ENCODE results near the gene OPHN1. TPM values are rescaled to one million over a fixed set of nuclear protein-coding genes. Genes with fewer than 3 reads are reported as not detected.
"Not testable (repeated sequence)": the region's sequence is repeated elsewhere in the genome, so short reads cannot be mapped to it uniquely, and the experiment has no call there.

The OPHN1 gene
- total RNA-seq, 4 donors from 2014 or later = 2.8 to 8.7 (median 6.6) TPM

DNA sequence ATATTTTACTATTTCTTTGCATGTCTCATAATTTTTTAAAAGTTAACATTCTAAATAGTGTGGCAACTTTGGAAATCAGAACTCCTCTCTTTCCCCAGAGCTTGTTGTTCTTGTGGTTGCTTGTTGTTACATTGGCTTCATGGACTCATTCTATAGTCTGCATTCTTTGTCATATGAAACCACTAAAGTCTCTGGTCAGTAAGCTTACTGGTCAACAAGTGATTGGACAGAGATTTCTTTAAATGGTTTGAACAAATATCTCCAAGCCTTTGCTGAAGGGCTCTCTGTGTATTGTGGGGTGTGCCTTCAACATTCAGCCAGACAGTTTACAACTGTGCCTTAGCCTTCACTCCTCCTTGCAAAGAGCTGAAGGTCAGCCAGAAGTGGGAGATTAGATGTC is 147.2 kb downstream of the OPHN1 start:
- H3K36me3 ChIP-seq = no peaks in the 10 kb centered on the region
- intact Hi-C loops (cut with DNase I; ENCODE audit: low total_unique reads) = no loop called here
- no peaks in the 10 kb centered on the region for H3K27me3 ChIP-seq
- TF ChIP-seq POLR2AphosphoS5 (IDR thresholded peaks at IDR 0.05) (no peak), POLR2A (IDR thresholded peaks at IDR 0.05) (no peak), EP300 (IDR thresholded peaks at IDR 0.05; ENCODE audit: low read depth) (no peak)
- TF ChIP-seq, protein P1, sequence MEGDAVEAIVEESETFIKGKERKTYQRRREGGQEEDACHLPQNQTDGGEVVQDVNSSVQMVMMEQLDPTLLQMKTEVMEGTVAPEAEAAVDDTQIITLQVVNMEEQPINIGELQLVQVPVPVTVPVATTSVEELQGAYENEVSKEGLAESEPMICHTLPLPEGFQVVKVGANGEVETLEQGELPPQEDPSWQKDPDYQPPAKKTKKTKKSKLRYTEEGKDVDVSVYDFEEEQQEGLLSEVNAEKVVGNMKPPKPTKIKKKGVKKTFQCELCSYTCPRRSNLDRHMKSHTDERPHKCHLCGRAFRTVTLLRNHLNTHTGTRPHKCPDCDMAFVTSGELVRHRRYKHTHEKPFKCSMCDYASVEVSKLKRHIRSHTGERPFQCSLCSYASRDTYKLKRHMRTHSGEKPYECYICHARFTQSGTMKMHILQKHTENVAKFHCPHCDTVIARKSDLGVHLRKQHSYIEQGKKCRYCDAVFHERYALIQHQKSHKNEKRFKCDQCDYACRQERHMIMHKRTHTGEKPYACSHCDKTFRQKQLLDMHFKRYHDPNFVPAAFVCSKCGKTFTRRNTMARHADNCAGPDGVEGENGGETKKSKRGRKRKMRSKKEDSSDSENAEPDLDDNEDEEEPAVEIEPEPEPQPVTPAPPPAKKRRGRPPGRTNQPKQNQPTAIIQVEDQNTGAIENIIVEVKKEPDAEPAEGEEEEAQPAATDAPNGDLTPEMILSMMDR (IDR thresholded peaks at IDR 0.05) = no peak
- no peaks in the 10 kb centered on the region for H3K4me1 ChIP-seq
- no peak overlapping the region for H3K4me3 ChIP-seq
- H3K9me3 ChIP-seq = no peaks in the 10 kb centered on the region
- H3K27ac ChIP-seq = no peak overlapping the region
- DNase-seq = no peak
- in situ Hi-C loops (cut with MboI; ENCODE audit: low pct_ligation_motif_present in 1 of 4, low pct_unique_long_range_greater_than_20kb in 1 of 4, low sequenced_read_pairs in 3 of 4) = no loop called here

DNA sequence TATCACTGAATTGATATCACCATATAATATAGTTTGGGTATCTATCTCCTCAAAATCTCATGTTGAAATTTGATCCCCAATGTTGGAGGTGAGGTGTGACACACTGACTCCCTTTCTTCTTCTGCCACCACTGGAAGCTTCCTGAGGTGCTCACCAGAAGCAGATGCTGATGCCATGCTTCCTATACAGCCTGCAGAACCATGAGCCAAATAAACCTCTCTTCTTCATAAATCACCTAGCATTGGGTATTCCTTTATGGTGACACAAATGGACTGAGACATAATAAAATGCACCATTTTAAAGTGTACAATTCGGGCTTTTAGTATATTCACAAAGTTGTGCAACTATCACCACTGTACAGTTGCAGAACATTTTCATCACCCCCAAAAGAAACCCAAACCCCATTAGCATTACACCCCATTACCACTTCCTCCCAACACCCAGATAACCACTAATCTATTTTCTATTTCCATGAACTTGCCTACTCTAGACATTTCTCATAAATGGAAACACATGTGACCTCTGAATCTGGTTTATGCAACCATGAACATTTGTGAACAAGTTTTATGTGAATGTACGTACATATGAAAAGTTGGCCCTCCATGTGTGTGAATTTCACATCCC is 148.9 kb downstream of the OPHN1 start:
- in situ Hi-C loops (cut with MboI; ENCODE audit: low pct_ligation_motif_present in 1 of 4, low pct_unique_long_range_greater_than_20kb in 1 of 4, low sequenced_read_pairs in 3 of 4) = no loop called here
- no peak for DNase-seq
- Histone ChIP-seq H3K9me3 (no peaks in the 10 kb centered on the region), H3K27me3 (no peaks in the 10 kb centered on the region), H3K4me3 (no peak overlapping the region), H3K4me1 (no peaks in the 10 kb centered on the region), H3K27ac (no peak overlapping the region), H3K36me3 (no peaks in the 10 kb centered on the region)
- TF ChIP-seq, protein P1 (IDR thresholded peaks at IDR 0.05) = no peak
- TF ChIP-seq POLR2AphosphoS5 (IDR thresholded peaks at IDR 0.05) (no peak), EP300 (IDR thresholded peaks at IDR 0.05; ENCODE audit: low read depth) (no peak), POLR2A (IDR thresholded peaks at IDR 0.05) (no peak)
- 68 to 100% methylated on average over 2 of the region's 2 CpGs for WGBS, 2 donors (ENCODE audit: low coverage in 1 of 2)
- intact Hi-C loops (cut with DNase I; ENCODE audit: low total_unique reads) = no loop called here

DNA sequence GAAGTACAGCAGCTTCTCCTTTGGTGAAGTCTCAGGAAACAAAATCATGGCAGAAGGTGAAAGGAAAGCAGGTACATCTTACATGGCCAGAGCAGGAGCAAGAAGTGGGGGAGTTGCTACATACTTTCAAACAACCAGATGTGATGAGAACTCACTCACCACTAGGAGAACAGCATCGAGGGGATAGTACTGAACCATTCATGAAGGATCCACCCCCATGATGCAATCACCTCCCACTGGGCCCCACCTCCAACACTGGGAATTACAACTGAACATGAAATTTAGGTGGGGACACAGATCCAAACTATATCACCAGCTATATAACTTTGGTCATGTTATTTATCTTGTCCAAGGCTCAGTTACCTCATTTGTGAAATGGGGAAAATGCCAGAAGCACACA is 159.4 kb downstream of the OPHN1 start:
- Histone ChIP-seq H3K4me3 (no peak overlapping the region), H3K9me3 (no peaks in the 10 kb centered on the region), H3K27me3 (no peaks in the 10 kb centered on the region), H3K27ac (no peak overlapping the region), H3K36me3 (no peaks in the 10 kb centered on the region), H3K4me1 (no peaks in the 10 kb centered on the region)
- intact Hi-C loops (cut with DNase I; ENCODE audit: low total_unique reads) = no loop called here
- in situ Hi-C loops (cut with MboI; ENCODE audit: low pct_ligation_motif_present in 1 of 4, low pct_unique_long_range_greater_than_20kb in 1 of 4, low sequenced_read_pairs in 3 of 4) = no loop called here
- DNase-seq = no peak
- WGBS, 2 donors (ENCODE audit: low coverage in 1 of 2) = 47% methylated on average over 1 of the region's 1 CpG; no CpG with 5 or more reads in 1 of the 2 donors
- TF ChIP-seq EP300 (IDR thresholded peaks at IDR 0.05; ENCODE audit: low read depth) (no peak), POLR2A (IDR thresholded peaks at IDR 0.05) (no peak), POLR2AphosphoS5 (IDR thresholded peaks at IDR 0.05) (no peak)
- TF ChIP-seq, protein P1 (IDR thresholded peaks at IDR 0.05) = no peak

DNA sequence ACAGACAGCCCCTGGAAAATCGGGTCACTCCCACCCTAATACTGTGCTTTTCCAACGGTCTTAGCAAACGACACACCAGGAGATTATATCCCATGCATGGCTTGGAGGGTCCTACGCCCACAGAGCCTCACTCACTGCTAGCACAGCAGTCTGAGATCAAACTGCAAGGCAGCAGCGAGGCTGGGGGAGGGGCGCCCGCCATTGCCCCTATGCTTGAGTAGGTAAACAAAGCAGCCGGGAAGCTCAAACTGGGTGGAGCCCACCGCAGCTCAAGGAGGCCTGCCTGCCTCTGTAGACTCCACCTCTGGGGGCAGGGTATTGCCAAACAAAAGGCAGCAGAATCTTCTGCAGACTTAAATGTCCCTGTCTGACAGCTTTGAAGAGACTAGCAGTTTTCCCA is 168.5 kb downstream of the OPHN1 start:
- in situ Hi-C loops (cut with MboI; ENCODE audit: low pct_ligation_motif_present in 1 of 4, low pct_unique_long_range_greater_than_20kb in 1 of 4, low sequenced_read_pairs in 3 of 4); H3K4me1 ChIP-seq; H3K27me3 ChIP-seq; H3K4me3 ChIP-seq; H3K9me3 ChIP-seq; intact Hi-C loops (cut with DNase I; ENCODE audit: low total_unique reads); DNase-seq; H3K36me3 ChIP-seq; H3K27ac ChIP-seq: not testable (repeated sequence)
- 79% methylated on average over 9 of the region's 9 CpGs; no CpG with 5 or more reads in 1 of the 2 donors for WGBS, 2 donors (ENCODE audit: low coverage in 1 of 2)
